ENCODE results near the gene GANC.

Gene GANC

GRCh38 chr15:42378011-42378410, 105.0 kb downstream of the GANC start:
- no peak for DNase-seq (ENCODE audit: low read depth)
- no peak overlapping the region for H3K4me3 ChIP-seq (ENCODE audit: low read length)
- no peak for TF ChIP-seq CTCF (IDR thresholded peaks at IDR 0.05; ENCODE audit: insufficient read depth, low read depth, low read length, missing control alignments)

- no peak for DNase-seq (ENCODE audit: low read depth)
- H3K4me3 ChIP-seq (ENCODE audit: low read length) = no peak overlapping the region
- no peak for TF ChIP-seq CTCF (IDR thresholded peaks at IDR 0.05; ENCODE audit: insufficient read depth, low read depth, low read length, missing control alignments)
Observed at GRCh38 chr15:42384597-42384996, 111.6 kb downstream of the GANC start.

- no peak overlapping the region for H3K4me3 ChIP-seq (ENCODE audit: low read length)
- peak; percentile 70 for TF ChIP-seq CTCF (IDR thresholded peaks at IDR 0.05; ENCODE audit: insufficient read depth, low read depth, low read length, missing control alignments)
- peak; percentile 57 for DNase-seq (ENCODE audit: low read depth)
Observed at GRCh38 chr15:42385206-42385979, 112.4 kb downstream of the GANC start.

GRCh38 chr15:42385980-42386700, 113.1 kb downstream of the GANC start:
- no peak overlapping the region for H3K4me3 ChIP-seq (ENCODE audit: low read length)
- no peak for DNase-seq (ENCODE audit: low read depth)
- no peak for TF ChIP-seq CTCF (IDR thresholded peaks at IDR 0.05; ENCODE audit: insufficient read depth, low read depth, low read length, missing control alignments)

GRCh38 chr15:42387603-42388002, 114.6 kb downstream of the GANC start:
- TF ChIP-seq CTCF (IDR thresholded peaks at IDR 0.05; ENCODE audit: insufficient read depth, low read depth, low read length, missing control alignments) = no peak
- no peak overlapping the region for H3K4me3 ChIP-seq (ENCODE audit: low read length)
- DNase-seq (ENCODE audit: low read depth) = no peak

GRCh38 chr15:42392309-42393024, 119.5 kb downstream of the GANC start:
- TF ChIP-seq CTCF (IDR thresholded peaks at IDR 0.05; ENCODE audit: insufficient read depth, low read depth, low read length, missing control alignments) = no peak
- no peak overlapping the region for H3K4me3 ChIP-seq (ENCODE audit: low read length)
- DNase-seq (ENCODE audit: low read depth) = no peak

Measured in epithelial cell of esophagus (primary cell).